ENCODE results near the gene SLC7A4.

GRCh38 chr22:21042978-21043859, 10.9 kb upstream of the SLC7A4 start:
- TF ChIP-seq ZNF274 (IDR thresholded peaks at IDR 0.05; ENCODE audit: low read depth, low read length) (no peak), TCF7L2 (IDR thresholded peaks at IDR 0.05; ENCODE audit: borderline replicate concordance, extremely low read depth, insufficient read depth, insufficient read length) (no peak), JUND (IDR thresholded peaks at IDR 0.05) (no peak), POLR2A (IDR thresholded peaks at IDR 0.05; ENCODE audit: borderline replicate concordance, extremely low read depth, insufficient read depth, insufficient read length) (no peak)
- TF ChIP-seq, protein P1, sequence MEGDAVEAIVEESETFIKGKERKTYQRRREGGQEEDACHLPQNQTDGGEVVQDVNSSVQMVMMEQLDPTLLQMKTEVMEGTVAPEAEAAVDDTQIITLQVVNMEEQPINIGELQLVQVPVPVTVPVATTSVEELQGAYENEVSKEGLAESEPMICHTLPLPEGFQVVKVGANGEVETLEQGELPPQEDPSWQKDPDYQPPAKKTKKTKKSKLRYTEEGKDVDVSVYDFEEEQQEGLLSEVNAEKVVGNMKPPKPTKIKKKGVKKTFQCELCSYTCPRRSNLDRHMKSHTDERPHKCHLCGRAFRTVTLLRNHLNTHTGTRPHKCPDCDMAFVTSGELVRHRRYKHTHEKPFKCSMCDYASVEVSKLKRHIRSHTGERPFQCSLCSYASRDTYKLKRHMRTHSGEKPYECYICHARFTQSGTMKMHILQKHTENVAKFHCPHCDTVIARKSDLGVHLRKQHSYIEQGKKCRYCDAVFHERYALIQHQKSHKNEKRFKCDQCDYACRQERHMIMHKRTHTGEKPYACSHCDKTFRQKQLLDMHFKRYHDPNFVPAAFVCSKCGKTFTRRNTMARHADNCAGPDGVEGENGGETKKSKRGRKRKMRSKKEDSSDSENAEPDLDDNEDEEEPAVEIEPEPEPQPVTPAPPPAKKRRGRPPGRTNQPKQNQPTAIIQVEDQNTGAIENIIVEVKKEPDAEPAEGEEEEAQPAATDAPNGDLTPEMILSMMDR (IDR thresholded peaks at IDR 0.05 in 2 of 3, conservative IDR thresholded peaks at IDR 0.05 in 1 of 3; ENCODE audit: borderline replicate concordance in 1 of 3, insufficient read depth in 1 of 3, low read depth in 2 of 3, low read length in 2 of 3), result no peak
- TF ChIP-seq, protein P2, sequence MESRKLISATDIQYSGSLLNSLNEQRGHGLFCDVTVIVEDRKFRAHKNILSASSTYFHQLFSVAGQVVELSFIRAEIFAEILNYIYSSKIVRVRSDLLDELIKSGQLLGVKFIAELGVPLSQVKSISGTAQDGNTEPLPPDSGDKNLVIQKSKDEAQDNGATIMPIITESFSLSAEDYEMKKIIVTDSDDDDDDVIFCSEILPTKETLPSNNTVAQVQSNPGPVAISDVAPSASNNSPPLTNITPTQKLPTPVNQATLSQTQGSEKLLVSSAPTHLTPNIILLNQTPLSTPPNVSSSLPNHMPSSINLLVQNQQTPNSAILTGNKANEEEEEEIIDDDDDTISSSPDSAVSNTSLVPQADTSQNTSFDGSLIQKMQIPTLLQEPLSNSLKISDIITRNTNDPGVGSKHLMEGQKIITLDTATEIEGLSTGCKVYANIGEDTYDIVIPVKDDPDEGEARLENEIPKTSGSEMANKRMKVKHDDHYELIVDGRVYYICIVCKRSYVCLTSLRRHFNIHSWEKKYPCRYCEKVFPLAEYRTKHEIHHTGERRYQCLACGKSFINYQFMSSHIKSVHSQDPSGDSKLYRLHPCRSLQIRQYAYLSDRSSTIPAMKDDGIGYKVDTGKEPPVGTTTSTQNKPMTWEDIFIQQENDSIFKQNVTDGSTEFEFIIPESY (IDR thresholded peaks at IDR 0.05; ENCODE audit: extremely low read depth, insufficient replicate concordance, low read length), result no peak
- TF ChIP-seq, protein P3, sequence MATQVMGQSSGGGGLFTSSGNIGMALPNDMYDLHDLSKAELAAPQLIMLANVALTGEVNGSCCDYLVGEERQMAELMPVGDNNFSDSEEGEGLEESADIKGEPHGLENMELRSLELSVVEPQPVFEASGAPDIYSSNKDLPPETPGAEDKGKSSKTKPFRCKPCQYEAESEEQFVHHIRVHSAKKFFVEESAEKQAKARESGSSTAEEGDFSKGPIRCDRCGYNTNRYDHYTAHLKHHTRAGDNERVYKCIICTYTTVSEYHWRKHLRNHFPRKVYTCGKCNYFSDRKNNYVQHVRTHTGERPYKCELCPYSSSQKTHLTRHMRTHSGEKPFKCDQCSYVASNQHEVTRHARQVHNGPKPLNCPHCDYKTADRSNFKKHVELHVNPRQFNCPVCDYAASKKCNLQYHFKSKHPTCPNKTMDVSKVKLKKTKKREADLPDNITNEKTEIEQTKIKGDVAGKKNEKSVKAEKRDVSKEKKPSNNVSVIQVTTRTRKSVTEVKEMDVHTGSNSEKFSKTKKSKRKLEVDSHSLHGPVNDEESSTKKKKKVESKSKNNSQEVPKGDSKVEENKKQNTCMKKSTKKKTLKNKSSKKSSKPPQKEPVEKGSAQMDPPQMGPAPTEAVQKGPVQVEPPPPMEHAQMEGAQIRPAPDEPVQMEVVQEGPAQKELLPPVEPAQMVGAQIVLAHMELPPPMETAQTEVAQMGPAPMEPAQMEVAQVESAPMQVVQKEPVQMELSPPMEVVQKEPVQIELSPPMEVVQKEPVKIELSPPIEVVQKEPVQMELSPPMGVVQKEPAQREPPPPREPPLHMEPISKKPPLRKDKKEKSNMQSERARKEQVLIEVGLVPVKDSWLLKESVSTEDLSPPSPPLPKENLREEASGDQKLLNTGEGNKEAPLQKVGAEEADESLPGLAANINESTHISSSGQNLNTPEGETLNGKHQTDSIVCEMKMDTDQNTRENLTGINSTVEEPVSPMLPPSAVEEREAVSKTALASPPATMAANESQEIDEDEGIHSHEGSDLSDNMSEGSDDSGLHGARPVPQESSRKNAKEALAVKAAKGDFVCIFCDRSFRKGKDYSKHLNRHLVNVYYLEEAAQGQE (IDR thresholded peaks at IDR 0.05; ENCODE audit: low read depth), result no peak
